HCT116 (cell line): ENCODE data around the gene ESPNL. TPM values are rescaled to one million over a fixed set of nuclear protein-coding genes. Genes with fewer than 3 reads are reported as not detected.

ENCODE experiments used
- ATAC-seq: fragments of 200-7000 bp; cut with Tn5 transposase; 2 replicates; pipeline ENCODE4 v1.9.1; 2020; ENCODE audit warnings: mild to moderate bottlenecking, moderate library complexity
- BruUV-seq: library from RNA; stranded (reverse); fragments of 400-500 nt; replicated peaks from 2 replicates; lab custom pipeline; 2021; lab: Mats Ljungman, UMichigan
- CTCF ChIA-PET: fragments of 300-600 bp; sonication (Branson Sonifier 250); formaldehyde crosslinking; loops from one replicate; lab custom pipeline; 2021; ENCODE audit warnings: antibody characterized with exemption; lab: Charles Lee
- POLR2A ChIA-PET: fragments of 300-600, 350-600 bp; sonication (Branson Sonifier 250); formaldehyde crosslinking; loops from one replicate; lab custom pipeline; 2021; ENCODE audit warnings: antibody characterized with exemption; lab: Charles Lee
- RAD21 ChIA-PET, 2 experiments: fragments of 300-600 bp; sonication (Branson Sonifier 250); formaldehyde crosslinking; loops; one replicate each; lab custom pipeline; 2023; ENCODE audit warnings: low total read pairs in 2 of 2; ENCODE audit not compliant: uncharacterized antibody in 2 of 2, unreplicated experiment in 2 of 2, low non-redundant PET in 1 of 2; lab: Charles Lee
- DNase-seq: peaks from one replicate; pipeline ENCODE4 v3.0.0-alpha.2; 2010; ENCODE audit warnings: low read depth, low spot score
- H2AFZ ChIP-seq: fragments of 200-600 bp; shearing (Covaris generic), sonication (generic); 2 replicates; pipeline ENCODE4 v1.6.1; 2017; ENCODE audit warnings: low read depth, mixed run types, mixed read lengths, antibody characterized with exemption, low read length; ENCODE audit not compliant: poor library complexity, severe bottlenecking
- H3K27ac ChIP-seq: 2 replicates; pipeline ENCODE4 v1.5.1; 2012; ENCODE audit warnings: low read depth, low read length
- H3K27me3 ChIP-seq: fragments of 200-600 bp; sonication (generic); 2 replicates; pipeline ENCODE4 v1.6.1; 2016; ENCODE audit warnings: mixed run types, low read length, mixed read lengths; ENCODE audit not compliant: insufficient read depth
- H3K36me3 ChIP-seq, 2 experiments: fragments of 200-500 bp in 1 of 2; fragments of 200-600 bp in 1 of 2; sonication (Bioruptor generic) in 1 of 2; sonication (generic) in 1 of 2; 2 replicates each; pipeline versions ENCODE4 v1.5.1 to v1.6.1; 2014 to 2016; ENCODE audit warnings: low read length in 2 of 2, inconsistent platforms in 1 of 2, mixed read lengths in 1 of 2, mixed run types in 1 of 2; ENCODE audit not compliant: insufficient read depth in 2 of 2, control insufficient read depth in 1 of 2
- H3K4me1 ChIP-seq, 2 experiments: fragments of 200-600 bp in 1 of 2; sonication (generic) in 1 of 2; 2 replicates each; pipeline versions ENCODE4 v1.5.1 to v1.6.1; 2012 to 2017; ENCODE audit warnings: low read length in 2 of 2, inconsistent platforms in 1 of 2, mild to moderate bottlenecking in 1 of 2, mixed read lengths in 1 of 2, mixed run types in 1 of 2, moderate library complexity in 1 of 2; ENCODE audit not compliant: insufficient read depth in 2 of 2, control insufficient read depth in 1 of 2
- H3K4me2 ChIP-seq: fragments of 200-600 bp; sonication (generic); 2 replicates; pipeline ENCODE4 v1.6.1; 2017; ENCODE audit warnings: mixed run types, low read length, mixed read lengths
- H3K4me3 ChIP-seq, 2 experiments: fragments of 200-600 bp in 1 of 2; sonication (generic) in 1 of 2; replicated peaks in 1 of 2; 2 replicates each; pipeline ENCODE4 v1.5.1; 2011 to 2016; ENCODE audit warnings: low read length in 2 of 2, control low read depth in 1 of 2, low read depth in 1 of 2, mild to moderate bottlenecking in 1 of 2, mixed read lengths in 1 of 2, mixed run types in 1 of 2
- H3K79me2 ChIP-seq: fragments of 200-600 bp; sonication (generic); 2 replicates; pipeline ENCODE4 v1.6.1; 2017; ENCODE audit warnings: mild to moderate bottlenecking, mixed run types, low read length, moderate library complexity, mixed read lengths; ENCODE audit not compliant: insufficient read depth
- H3K9ac ChIP-seq: fragments of 200-600 bp; sonication (generic); 2 replicates; pipeline ENCODE4 v1.6.1; 2016; ENCODE audit warnings: low read length, mixed read lengths
- H3K9me2 ChIP-seq: fragments of 200-600 bp; sonication (generic), shearing (Covaris generic); 2 replicates; pipeline ENCODE4 v1.6.1; 2017; ENCODE audit warnings: mixed run types, mild to moderate bottlenecking, moderate library complexity; ENCODE audit not compliant: insufficient read depth
- H3K9me3 ChIP-seq, 2 experiments: fragments of 200-500 bp in 1 of 2; fragments of 200-600 bp in 1 of 2; sonication (Bioruptor generic) in 1 of 2; sonication (generic) in 1 of 2; 2 replicates each; pipeline ENCODE4 v1.6.1; 2014 to 2017; ENCODE audit warnings: low read length in 2 of 2, mixed read lengths in 2 of 2, inconsistent platforms in 1 of 2, low read depth in 1 of 2, mild to moderate bottlenecking in 1 of 2, mixed run types in 1 of 2, moderate library complexity in 1 of 2; ENCODE audit not compliant: control insufficient read depth in 1 of 2, insufficient read depth in 1 of 2
- H4K20me1 ChIP-seq: fragments of 200-600 bp; sonication (generic), shearing (Covaris generic); 2 replicates; pipeline ENCODE4 v1.6.1; 2017; ENCODE audit warnings: mixed run types, mild to moderate bottlenecking, moderate library complexity; ENCODE audit not compliant: insufficient read depth
- CEBPB ChIP-seq: IDR thresholded peaks from 2 replicates; pipeline ENCODE4 v1.6.1; 2012; ENCODE audit warnings: low read depth
- EGR1 ChIP-seq: IDR thresholded peaks from 2 replicates; pipeline ENCODE4 v1.6.1; 2012; ENCODE audit warnings: low read depth
- ELF1 ChIP-seq: IDR thresholded peaks from 2 replicates; pipeline ENCODE4 v1.6.1; 2012; ENCODE audit warnings: low read depth, borderline replicate concordance
- EZH2phosphoT487 ChIP-seq: fragments of 200-600 bp; IDR thresholded peaks from 2 replicates; pipeline ENCODE4 v1.6.1; 2018; ENCODE audit warnings: antibody characterized with exemption, borderline replicate concordance
- MAX ChIP-seq: IDR thresholded peaks from 2 replicates; pipeline ENCODE4 v1.6.1; 2012
- POLR2A ChIP-seq: IDR thresholded peaks from 2 replicates; pipeline ENCODE4 v1.7.0; 2011; ENCODE audit warnings: borderline replicate concordance; ENCODE audit not compliant: insufficient read depth, insufficient read length; ENCODE audit errors: extremely low read depth
- SIN3A ChIP-seq: IDR thresholded peaks from 2 replicates; pipeline ENCODE4 v1.6.1; 2012; ENCODE audit warnings: low read depth
- ZFX ChIP-seq: fragments of 450-650 bp; IDR thresholded peaks from 2 replicates; pipeline ENCODE4 v1.6.1; 2017
- ZNF274 ChIP-seq: fragments of 200-500 bp; sonication (Bioruptor generic); IDR thresholded peaks from 2 replicates; pipeline ENCODE4 v1.6.1; 2014; ENCODE audit warnings: mild to moderate bottlenecking, low read depth, low read length, inconsistent platforms
- intact Hi-C: fragments of 100-400 bp; cut with micrococcal nuclease; formaldehyde crosslinking; loops from 2 replicates; pipeline ENCODE4 v1.10.0; 2022
- total RNA-seq: library from RNA; stranded (reverse); gene quantifications from one replicate; pipeline ENCODE4 v1.2.1, GENCODE V29; 2021; ENCODE audit not compliant: unreplicated experiment
- TF ChIP-seq, protein P1 (sequence below), 3 experiments: fragments of 200-600 bp in 1 of 3; sonication (generic) in 1 of 3; IDR thresholded peaks in 2 of 3; conservative IDR thresholded peaks in 1 of 3; 2 replicates each; pipeline ENCODE4 v1.5.1; 2012 to 2017; ENCODE audit warnings: low read depth in 2 of 3, low read length in 2 of 3, antibody characterized with exemption in 1 of 3, borderline replicate concordance in 1 of 3, control low read depth in 1 of 3, mild to moderate bottlenecking in 1 of 3, mixed read lengths in 1 of 3, mixed run types in 1 of 3, moderate library complexity in 1 of 3; ENCODE audit not compliant: insufficient read depth in 1 of 3
- TF ChIP-seq, protein P2 (sequence below): IDR thresholded peaks from 2 replicates; pipeline ENCODE4 v1.6.1; 2011; ENCODE audit warnings: mild to moderate bottlenecking, low read length, moderate library complexity; ENCODE audit not compliant: insufficient replicate concordance; ENCODE audit errors: extremely low read depth

Gene ESPNL
- total RNA-seq, 1 experiment from 2014 or later: 0.22 TPM

DNA sequence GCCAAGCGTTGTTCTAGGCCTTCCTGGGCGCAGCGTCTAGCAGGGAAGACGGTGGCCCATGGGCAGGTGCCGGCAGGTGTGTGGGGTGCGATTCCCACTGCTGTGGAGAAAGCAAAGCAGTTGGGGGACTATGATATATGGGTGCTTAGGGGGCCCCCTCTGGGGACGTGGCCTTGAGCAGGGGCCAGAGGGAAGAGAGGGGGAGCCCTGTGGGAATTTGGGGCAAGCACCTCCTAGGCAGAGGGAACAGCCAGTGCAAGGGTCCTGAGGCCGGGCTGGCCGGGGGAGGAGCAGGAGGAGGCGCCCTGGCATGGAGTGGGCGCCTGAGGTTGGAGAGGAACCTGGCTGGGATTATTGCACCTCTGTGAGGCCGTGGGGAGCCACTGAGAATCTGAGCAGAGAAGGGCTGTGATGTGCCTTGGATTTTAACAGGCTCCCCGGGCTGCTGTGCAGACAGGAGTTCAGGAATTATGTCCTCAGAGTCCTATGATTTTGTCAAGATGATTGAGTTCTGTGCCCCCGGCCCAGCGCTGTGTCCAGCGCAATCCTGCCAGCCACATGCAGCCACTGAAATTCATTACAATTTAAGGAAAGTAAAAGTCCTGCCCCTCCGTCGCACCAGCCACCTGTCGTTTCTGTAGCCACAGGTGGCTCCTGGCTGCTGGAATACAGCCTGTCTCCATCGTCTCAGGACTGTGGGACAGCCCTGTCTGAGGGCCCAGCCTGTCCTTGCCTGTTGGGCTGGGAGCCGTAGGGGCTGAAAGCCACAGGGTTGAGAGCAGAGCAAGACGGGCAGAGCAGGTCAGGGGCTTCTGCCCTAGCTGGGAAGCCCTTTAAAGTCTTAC lies 29.2 kb downstream of the ESPNL start:
- H3K4me3 ChIP-seq: no peak overlapping the region
- no peak overlapping the region for H3K4me2 ChIP-seq
- no peaks in the 10 kb centered on the region for H3K4me1 ChIP-seq
- H3K9me2 ChIP-seq: no peaks in the 10 kb centered on the region
- intact Hi-C loops: no loop called here
- POLR2A ChIA-PET: no interaction called here
- TF ChIP-seq SIN3A (no peak), ELF1 (no peak), CEBPB (no peak), POLR2A (no peak)
- TF ChIP-seq, protein P1, sequence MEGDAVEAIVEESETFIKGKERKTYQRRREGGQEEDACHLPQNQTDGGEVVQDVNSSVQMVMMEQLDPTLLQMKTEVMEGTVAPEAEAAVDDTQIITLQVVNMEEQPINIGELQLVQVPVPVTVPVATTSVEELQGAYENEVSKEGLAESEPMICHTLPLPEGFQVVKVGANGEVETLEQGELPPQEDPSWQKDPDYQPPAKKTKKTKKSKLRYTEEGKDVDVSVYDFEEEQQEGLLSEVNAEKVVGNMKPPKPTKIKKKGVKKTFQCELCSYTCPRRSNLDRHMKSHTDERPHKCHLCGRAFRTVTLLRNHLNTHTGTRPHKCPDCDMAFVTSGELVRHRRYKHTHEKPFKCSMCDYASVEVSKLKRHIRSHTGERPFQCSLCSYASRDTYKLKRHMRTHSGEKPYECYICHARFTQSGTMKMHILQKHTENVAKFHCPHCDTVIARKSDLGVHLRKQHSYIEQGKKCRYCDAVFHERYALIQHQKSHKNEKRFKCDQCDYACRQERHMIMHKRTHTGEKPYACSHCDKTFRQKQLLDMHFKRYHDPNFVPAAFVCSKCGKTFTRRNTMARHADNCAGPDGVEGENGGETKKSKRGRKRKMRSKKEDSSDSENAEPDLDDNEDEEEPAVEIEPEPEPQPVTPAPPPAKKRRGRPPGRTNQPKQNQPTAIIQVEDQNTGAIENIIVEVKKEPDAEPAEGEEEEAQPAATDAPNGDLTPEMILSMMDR (IDR thresholded peaks at IDR 0.05 in 2 of 3, conservative IDR thresholded peaks at IDR 0.05 in 1 of 3; ENCODE audit: borderline replicate concordance in 1 of 3, insufficient read depth in 1 of 3, low read depth in 2 of 3, low read length in 2 of 3): no peak
- peaks cover 0 to 10% of the 10 kb centered on the region in 2 experiments; a peak in 1 of 4 replicates for H3K9me3 ChIP-seq
- no peak overlapping the region for H3K27ac ChIP-seq
- DNase-seq (no peak), ATAC-seq (no peak)
- no peaks in the 10 kb centered on the region for H3K36me3 ChIP-seq
- no peak overlapping the region for H2AFZ ChIP-seq
- no peaks in the 10 kb centered on the region for H4K20me1 ChIP-seq
- BruUV-seq: no TSS peak
- CTCF ChIA-PET: no interaction called here
- H3K27me3 ChIP-seq: no peaks in the 10 kb centered on the region
- RAD21 ChIA-PET: no interaction called here
- H3K79me2 ChIP-seq: no peaks in the 10 kb centered on the region
- no peak overlapping the region for H3K9ac ChIP-seq

GRCh38 chr2:238130111-238130695 lies 30.1 kb downstream of the ESPNL start:
- no TSS peak for BruUV-seq
- no peak overlapping the region for H2AFZ ChIP-seq
- H3K9me3 ChIP-seq: peaks cover 0 to 10% of the 10 kb centered on the region in 2 experiments; a peak in 1 of 4 replicates
- no peak overlapping the region for H3K4me2 ChIP-seq
- no peaks in the 10 kb centered on the region for H3K9me2 ChIP-seq
- intact Hi-C loops: no loop called here
- no peaks in the 10 kb centered on the region for H4K20me1 ChIP-seq
- ATAC-seq (no peak), DNase-seq (no peak)
- TF ChIP-seq, protein P2, sequence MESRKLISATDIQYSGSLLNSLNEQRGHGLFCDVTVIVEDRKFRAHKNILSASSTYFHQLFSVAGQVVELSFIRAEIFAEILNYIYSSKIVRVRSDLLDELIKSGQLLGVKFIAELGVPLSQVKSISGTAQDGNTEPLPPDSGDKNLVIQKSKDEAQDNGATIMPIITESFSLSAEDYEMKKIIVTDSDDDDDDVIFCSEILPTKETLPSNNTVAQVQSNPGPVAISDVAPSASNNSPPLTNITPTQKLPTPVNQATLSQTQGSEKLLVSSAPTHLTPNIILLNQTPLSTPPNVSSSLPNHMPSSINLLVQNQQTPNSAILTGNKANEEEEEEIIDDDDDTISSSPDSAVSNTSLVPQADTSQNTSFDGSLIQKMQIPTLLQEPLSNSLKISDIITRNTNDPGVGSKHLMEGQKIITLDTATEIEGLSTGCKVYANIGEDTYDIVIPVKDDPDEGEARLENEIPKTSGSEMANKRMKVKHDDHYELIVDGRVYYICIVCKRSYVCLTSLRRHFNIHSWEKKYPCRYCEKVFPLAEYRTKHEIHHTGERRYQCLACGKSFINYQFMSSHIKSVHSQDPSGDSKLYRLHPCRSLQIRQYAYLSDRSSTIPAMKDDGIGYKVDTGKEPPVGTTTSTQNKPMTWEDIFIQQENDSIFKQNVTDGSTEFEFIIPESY: no peak
- TF ChIP-seq, protein P1 (IDR thresholded peaks at IDR 0.05 in 2 of 3, conservative IDR thresholded peaks at IDR 0.05 in 1 of 3; ENCODE audit: borderline replicate concordance in 1 of 3, insufficient read depth in 1 of 3, low read depth in 2 of 3, low read length in 2 of 3): no peak
- TF ChIP-seq ZNF274 (no peak), CEBPB (no peak), EZH2phosphoT487 (no peak), ZFX (no peak), EGR1 (no peak), MAX (no peak)
- H3K27ac ChIP-seq: no peak overlapping the region
- no peaks in the 10 kb centered on the region for H3K79me2 ChIP-seq
- no peaks in the 10 kb centered on the region for H3K27me3 ChIP-seq
- H3K4me1 ChIP-seq: no peaks in the 10 kb centered on the region
- H3K36me3 ChIP-seq: no peaks in the 10 kb centered on the region
- no peak overlapping the region for H3K4me3 ChIP-seq
- POLR2A ChIA-PET: no interaction called here
- no peak overlapping the region for H3K9ac ChIP-seq
- RAD21 ChIA-PET: no interaction called here
- CTCF ChIA-PET: no interaction called here
